Thyroid gland (tissue), 4 donors: Measurements from ENCODE around the gene LARP1B.

Experiments
- POLR2A ChIP-seq, 2 donors: fragments of 450-650 bp; IDR thresholded peaks; one replicate each; pipeline ENCODE4 v1.6.1; 2017; ENCODE audit warnings: antibody characterized with exemption in 2 of 2, mild to moderate bottlenecking in 2 of 2, moderate library complexity in 1 of 2
- TF ChIP-seq, protein P1 (sequence below), 6 experiments: fragments of 200-600 bp in 3 of 6; fragments of 450-650 bp in 3 of 6; sonication (generic) in 3 of 6; IDR thresholded peaks; one replicate each; pipeline ENCODE4 v1.5.1; 2016 to 2019; ENCODE audit warnings: antibody characterized with exemption in 6 of 6, mild to moderate bottlenecking in 2 of 6, inconsistent platforms in 1 of 6, moderate library complexity in 1 of 6

DNA sequence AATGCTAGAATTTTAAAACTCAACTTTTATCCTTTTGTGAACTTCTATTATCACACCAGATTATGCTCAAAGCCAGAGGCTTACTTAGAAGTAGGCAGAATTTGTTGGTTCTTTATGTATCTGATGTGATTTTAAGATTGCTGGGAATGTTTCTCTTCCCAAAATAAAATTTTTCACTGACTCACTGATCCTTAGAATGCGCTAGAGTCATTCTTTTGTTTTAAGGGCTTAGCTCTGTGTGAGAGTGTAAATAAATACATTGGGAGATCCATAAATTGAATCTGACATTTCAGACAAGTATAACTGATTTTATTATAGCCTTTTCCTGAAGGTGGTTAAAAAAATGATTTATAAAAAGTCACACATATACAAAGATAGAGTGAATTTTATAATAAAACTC, 101.3 kb downstream of the LARP1B start:
- TF ChIP-seq, protein P1, sequence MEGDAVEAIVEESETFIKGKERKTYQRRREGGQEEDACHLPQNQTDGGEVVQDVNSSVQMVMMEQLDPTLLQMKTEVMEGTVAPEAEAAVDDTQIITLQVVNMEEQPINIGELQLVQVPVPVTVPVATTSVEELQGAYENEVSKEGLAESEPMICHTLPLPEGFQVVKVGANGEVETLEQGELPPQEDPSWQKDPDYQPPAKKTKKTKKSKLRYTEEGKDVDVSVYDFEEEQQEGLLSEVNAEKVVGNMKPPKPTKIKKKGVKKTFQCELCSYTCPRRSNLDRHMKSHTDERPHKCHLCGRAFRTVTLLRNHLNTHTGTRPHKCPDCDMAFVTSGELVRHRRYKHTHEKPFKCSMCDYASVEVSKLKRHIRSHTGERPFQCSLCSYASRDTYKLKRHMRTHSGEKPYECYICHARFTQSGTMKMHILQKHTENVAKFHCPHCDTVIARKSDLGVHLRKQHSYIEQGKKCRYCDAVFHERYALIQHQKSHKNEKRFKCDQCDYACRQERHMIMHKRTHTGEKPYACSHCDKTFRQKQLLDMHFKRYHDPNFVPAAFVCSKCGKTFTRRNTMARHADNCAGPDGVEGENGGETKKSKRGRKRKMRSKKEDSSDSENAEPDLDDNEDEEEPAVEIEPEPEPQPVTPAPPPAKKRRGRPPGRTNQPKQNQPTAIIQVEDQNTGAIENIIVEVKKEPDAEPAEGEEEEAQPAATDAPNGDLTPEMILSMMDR (IDR thresholded peaks at IDR 0.05), result no peak
- TF ChIP-seq POLR2A (IDR thresholded peaks at IDR 0.05), result no peak
